NCI-H2171 treated with DMSO at 0.1 percent for 48 hours (cell line): Measurements from ENCODE around the gene TSPAN10.

Experiments used
- DNase-seq: peaks from one replicate; lab custom pipeline; 2025; lab: John Stamatoyannopoulos, UW

TSPAN10 gene

GRCh38 chr17:81664051-81664470 lies 27.1 kb downstream of the TSPAN10 start:
- DNase-seq: no peak

DNA sequence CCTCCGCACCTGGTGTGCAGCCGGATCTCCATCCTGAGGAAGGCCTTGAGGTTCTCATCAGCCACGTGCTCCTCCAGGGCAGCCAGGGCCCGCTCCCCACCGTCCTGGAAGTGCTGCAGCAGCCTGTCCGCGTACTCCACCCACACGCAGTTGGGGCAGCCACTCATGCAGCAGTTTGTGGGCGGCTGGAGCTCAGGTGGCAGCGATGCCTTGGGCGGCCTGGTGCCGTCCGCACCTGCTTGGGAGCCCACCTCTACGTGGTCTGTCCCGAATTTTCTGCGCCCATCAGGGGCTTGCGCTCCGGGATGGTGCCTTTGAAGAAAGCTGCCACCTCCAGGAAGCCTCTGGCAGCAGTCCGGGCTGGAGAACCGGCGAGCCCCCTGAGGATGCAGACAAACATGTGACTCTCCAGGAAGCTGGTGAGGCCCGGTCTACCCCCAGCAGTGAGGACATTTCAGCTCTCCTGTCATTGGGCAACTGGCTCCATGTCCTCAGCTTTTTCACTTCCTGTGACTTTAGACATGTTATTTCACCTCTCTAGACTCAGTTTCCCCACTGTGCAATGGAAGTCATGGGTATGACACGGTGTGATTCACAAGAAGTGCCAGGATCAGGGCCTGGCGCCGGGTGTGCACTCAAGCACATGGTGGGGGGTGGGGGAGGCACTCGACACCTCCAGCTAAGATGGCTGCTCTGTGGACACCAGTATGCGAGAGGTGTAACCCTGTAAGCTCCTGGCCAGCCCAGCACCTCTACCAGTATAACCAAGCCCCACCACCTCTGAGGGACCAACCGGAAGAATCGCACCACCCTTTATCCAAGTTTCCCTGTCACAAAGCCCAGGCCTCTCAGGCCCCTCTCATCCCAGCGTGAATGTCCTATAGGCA lies 28.5 kb downstream of the TSPAN10 start:
- no peak for DNase-seq

DNA sequence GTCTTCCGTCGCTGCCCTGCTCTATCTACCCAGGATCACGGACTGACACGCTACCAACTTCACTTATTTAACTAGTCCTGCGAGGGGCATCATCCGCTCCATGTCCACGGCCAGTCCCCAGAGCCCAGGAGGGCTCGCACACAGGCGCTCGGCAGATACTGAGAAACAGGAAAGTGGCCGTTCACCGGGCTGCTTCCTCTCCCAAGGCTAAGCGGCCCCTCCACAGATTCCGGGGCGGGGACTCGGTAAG lies 29.0 kb downstream of the TSPAN10 start:
- no peak for DNase-seq

GRCh38 chr17:81666342-81667191 lies 29.6 kb downstream of the TSPAN10 start, which contains the start of the genes CCDC137 and OXLD1:
CCDC137 (plus strand) TSS chr17:81666737; CDS start chr17:81666767, 30 bp downstream.
OXLD1 (minus strand) TSS chr17:81666605; CDS start chr17:81666577, 28 bp downstream.
- DNase-seq: peak; percentile 93

GRCh38 chr17:81667754-81668153 lies 30.8 kb downstream of the TSPAN10 start:
- no peak for DNase-seq

GRCh38 chr17:81672504-81672903 lies 35.5 kb downstream of the TSPAN10 start:
- no peak for DNase-seq

- DNase-seq: no peak
These were observed 36.0 kb downstream of the TSPAN10 start for GRCh38 chr17:81672954-81673353.

DNA sequence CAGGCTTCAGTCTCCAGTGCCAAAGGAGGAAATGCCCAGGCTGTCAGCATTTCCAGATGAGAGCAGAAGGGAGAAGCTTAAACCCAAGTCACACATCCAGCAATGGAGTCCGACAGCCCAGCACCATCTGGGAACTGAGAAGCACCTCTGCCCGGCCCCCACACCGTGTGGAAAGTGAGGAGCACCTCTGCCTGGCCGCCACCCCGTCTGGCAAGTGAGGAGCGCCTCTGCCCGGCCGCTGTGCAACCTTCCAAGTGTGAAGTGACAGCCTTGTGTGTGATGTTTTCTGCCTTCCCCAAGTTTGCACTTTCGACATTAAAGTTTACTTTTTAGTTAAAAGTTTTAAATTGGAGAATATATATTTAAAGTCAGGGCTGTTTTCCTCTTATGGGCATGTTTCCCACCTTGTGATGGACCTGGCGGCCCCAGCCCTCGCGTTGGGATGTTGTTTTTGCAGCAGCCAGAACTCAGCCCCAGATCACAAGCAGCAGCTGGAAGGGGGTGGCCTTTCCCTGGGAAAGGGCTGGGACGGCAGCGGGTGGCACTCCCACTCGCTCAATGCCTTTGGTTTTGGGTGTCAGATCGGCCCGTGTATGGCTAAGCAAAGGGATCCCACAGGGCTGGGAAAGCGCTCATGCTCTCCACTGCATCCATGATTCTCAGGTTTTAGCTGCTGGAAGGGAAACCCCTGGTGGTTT lies 36.7 kb downstream of the TSPAN10 start:
- no peak for DNase-seq

DNA sequence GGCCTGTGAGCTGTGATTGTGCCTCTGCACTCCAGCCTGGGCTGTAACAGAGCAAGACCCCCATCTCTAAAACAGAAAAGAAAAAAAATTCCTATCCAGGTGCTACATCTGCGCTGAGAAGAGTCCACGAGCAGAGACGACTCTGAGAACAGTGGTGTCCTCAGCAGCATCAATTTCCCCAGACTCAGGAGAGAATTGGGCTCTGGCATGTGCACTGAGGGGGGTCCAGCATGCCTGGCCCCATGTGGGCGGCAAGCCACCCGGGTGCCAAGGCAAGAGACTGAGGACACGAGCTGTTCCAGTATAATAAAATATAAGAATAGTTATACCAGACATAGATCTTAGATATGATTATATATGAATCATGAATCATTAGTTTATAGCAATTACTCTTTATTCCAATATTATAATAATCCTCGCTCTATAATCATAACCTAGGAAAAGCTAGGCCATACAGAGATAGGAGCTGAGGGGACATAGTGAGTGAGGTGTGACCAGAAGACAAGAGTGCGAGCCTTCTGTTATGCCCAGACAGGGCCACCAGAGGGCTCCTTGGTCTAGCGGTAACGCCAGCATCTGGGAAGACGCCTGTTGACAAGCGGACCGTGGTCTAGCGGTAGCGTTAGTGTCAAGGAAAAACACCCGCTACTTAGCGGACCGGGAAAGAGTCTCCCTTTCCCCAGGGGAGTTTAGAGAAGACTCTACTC lies 38.7 kb downstream of the TSPAN10 start:
- DNase-seq: peak; percentile 39

GRCh38 chr17:81676906-81677305 lies 39.9 kb downstream of the TSPAN10 start:
- DNase-seq: peak; percentile 17

DNA sequence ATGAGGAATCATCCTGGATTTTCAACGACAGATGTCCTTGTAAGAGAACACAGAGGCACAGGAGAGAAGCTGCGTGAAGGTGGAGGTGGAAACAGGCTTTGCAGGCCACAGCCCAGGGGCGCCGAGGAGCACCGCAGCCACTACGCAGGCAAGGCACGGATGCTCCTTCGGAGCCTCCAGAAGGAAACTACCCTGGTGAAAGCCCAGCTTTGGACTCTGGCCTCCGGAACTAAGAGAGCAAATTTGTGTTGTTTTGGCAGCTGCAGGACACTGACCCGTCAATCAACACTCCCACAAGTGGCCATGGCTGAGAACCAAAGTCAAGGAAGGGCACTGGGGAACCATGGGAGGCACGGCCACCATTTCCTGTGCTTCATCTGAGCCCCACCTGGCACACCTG lies 43.2 kb downstream of the TSPAN10 start:
- no peak for DNase-seq

GRCh38 chr17:81681672-81682071 lies 44.7 kb downstream of the TSPAN10 start:
- peak; percentile 87 for DNase-seq

DNA sequence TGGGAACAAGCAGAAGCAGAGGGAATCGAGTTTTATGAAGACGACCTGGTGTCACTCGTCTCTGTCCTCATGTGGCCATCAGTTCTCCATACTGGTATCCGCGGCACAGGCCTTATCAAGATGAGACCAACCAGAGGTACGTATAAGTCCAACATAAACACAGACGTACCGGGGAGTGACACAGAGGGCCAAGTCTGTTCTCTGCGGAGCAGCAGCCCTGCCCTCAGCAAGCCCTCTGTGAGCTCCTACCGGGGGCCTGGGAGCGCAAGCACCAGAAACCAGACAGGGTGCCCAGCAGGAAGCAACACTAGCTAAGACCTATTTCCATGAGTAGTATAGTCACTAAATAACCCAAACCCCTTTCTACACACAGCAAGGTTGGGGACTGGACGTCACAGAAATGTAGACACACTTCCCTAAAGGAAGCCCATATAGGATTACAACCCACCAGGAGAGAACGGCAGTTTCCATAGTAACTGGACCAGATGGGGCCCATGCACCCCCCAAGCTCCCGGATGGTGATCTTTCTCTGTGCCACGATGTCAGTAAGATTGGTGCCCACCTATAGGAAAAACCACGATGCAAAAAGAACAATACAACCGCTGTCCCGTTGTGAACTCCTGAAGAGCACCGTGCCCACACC lies 45.7 kb downstream of the TSPAN10 start:
- DNase-seq: peak; percentile 74

DNA sequence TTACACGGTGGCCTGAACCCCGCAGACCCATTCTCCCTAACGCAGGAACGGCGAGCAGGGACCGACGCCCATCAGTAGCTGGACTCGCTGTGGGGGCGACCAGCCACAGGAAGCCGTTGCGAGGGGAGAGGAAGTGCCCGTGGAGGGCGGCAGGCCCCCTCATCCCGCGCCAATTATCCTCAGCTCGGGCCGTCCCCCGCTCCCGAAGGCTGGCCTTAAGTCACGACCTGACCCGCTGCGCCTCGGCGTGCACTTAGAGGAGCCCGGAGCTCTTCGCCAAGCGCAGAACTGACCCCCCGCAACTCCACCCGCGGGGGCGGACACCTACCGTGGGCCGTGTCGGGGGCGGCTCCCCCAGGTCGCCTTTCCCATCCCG lies 46.2 kb downstream of the TSPAN10 start:
- DNase-seq: no peak

DNA sequence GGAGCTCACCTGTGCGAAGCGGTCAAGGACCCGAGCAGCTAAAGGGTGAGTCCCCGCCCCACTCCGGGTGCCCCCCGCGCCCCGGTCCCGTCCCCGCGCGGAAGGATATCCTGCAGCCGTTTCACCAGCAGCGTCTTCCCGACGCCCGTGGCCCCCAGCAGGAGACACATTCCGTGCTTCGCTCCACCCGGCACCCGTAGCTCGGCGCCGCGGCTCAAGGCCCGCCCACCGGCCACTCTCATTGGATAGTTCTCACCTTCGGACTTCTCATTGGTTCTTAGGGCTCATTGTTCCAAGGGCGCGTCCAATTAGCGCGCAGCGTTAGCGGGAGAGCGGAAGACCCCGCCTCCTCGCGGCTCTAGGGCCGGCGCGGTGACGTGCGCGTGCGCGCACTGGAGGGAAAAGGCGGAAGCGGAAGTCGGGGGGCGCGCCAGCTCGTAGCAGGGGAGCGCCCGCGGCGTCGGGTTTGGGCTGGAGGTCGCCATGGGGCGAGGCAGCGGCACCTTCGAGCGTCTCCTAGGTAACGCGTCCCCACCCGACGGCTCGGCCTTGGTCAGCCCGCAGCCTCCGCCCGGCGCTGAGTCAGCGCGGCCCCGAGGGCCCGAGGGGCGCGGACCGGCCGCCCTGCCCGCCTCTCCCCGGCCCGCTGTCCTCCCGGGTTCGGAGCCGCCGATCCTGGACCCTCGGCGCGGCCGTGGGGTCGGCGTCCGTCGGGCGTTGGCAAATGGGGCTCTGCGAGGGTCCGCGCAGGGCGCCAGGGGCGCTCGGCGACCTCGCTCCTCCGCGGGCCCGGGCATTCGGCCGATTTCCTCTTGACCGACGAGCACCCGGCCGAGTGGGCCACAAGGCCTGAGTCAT lies 46.8 kb downstream of the TSPAN10 start, which contains the start of the genes ARL16 and HGS:
ARL16 (minus strand) TSS at position 214 of the 858 bp plus-strand sequence; CDS start at position 170, 44 bp downstream.
HGS (plus strand) TSS at position 428 of the 858 bp plus-strand sequence; CDS start at position 484, 56 bp downstream.
- peak; percentile 98 for DNase-seq

DNA sequence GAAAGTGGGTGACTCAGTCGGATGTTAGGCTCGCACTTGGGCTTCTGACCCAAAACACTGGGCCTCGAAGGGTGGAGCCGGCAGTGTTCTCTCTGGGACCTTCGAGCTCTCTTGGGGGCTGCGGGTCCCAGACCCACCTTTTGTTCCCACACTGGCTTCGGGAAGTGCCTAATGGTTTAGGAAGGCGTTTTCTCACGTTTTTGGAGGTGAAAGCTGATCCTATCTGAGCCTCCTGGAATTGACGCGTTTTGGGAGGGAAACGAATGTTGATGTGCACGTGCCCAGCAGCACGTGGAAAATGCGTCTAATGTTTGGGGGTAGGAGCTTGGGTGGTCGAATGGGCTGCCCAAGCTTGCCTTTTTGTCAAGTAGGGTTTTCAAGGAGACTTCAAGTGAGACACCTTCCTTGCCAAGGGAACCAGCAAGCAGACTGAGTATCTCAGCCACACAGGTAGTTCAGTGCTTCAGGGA lies 47.5 kb downstream of the TSPAN10 start:
- peak; percentile 17 for DNase-seq

DNA sequence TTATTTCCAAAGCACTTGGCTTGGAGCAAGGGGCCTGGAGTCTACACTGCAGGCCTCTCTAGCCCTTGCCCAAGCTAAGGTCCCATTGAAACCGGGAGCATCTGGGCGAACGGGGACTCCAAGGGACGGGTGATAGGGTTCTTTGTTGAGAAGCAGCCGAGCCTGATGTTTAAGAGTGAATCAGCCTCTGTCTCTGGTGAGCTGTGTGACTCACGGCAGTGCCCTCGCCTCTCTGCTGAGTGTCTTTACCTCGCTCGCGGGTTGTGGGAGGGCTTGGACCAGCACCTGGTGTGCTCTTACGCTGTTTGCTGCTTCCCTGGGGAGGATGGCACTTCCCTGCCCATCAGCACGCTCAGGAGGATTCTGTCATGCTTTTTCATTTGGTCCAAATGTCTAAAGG lies 48.1 kb downstream of the TSPAN10 start:
- DNase-seq: no peak

DNA sequence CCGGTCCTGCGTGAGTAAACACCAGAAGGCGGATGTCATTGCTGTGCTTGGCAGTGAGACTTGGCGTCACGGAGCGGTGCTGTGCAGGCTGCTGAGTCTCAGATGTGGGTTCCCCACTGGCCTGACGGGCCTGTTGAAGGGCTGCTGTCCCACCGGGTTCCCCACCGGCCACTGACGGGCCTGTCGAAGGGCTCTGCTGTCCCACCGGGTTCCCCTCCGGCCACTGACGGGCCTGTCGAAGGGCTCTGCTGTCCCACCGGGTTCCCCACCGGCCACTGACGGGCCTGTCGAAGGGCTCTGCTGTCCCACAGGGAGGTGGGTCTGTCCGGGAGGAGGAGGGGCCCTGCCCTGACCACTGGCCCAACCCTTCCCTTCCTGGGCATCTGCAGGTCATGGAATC lies 49.6 kb downstream of the TSPAN10 start:
- no peak for DNase-seq

GRCh38 chr17:81687770-81688541 lies 51.0 kb downstream of the TSPAN10 start:
- DNase-seq: peak; percentile 98
